GM12878 (cell line): Measurements from ENCODE around the gene PIWIL1. TPM values are rescaled to one million over a fixed set of nuclear protein-coding genes. Genes with fewer than 3 reads are reported as not detected.

Experiments used
- ATAC-seq: fragments of 200-7000 bp; cut with Tn5 transposase; 3 replicates; pipeline ENCODE4 v1.9.1; 2020; ENCODE audit warnings: mild to moderate bottlenecking, moderate library complexity
- BruUV-seq: library from RNA; stranded (reverse); fragments of 400-500 nt; replicated peaks from 2 replicates; lab custom pipeline; 2021; lab: Mats Ljungman, UMichigan
- CTCF ChIA-PET: fragments of 300-600 bp; sonication (Branson Sonifier 250); formaldehyde crosslinking; extraction: SDS; loops from one replicate; lab custom pipeline; 2021; ENCODE audit warnings: inconsistent platforms; lab: Yijun Ruan, JAX
- POLR2A ChIA-PET: fragments of 350-600 bp; formaldehyde crosslinking; extraction: SDS; loops from one replicate; lab custom pipeline; 2021; ENCODE audit warnings: inconsistent platforms; lab: Charles Lee
- RAD21 ChIA-PET: fragments of 300-600 bp; sonication (Branson Sonifier 250); formaldehyde crosslinking; loops from one replicate; lab custom pipeline; 2023; ENCODE audit warnings: antibody characterized with exemption; ENCODE audit not compliant: unreplicated experiment; lab: Charles Lee
- SMC1A ChIA-PET: fragments of 300-600 bp; sonication (Branson Sonifier 250); formaldehyde crosslinking; loops from one replicate; lab custom pipeline; 2023; ENCODE audit not compliant: unreplicated experiment, uncharacterized antibody; lab: Charles Lee
- DNase-seq: peaks from one replicate; pipeline ENCODE4 v3.0.0-alpha.2; 2011; ENCODE audit warnings: low read depth, low spot score
- FAIRE-seq: peaks from 3 replicates; lab custom pipeline; 2011; peaks lifted over from hg19 to GRCh38; lab: Jason Lieb, UNC
- H2AFZ ChIP-seq: 2 replicates; pipeline ENCODE4 v1.6.0; 2011; ENCODE audit warnings: low read depth, low read length, control low read depth; ENCODE audit not compliant: control insufficient read depth
- H3K27ac ChIP-seq: 2 replicates; pipeline ENCODE4 v1.5.1; 2011; ENCODE audit warnings: control low read depth; ENCODE audit not compliant: control insufficient read depth, insufficient read depth
- H3K27me3 ChIP-seq, 2 experiments: replicated peaks in 1 of 2; 2 replicates each; pipeline versions ENCODE4 v1.6.0 to v1.6.1; 2011; ENCODE audit warnings: low read length in 1 of 2; ENCODE audit not compliant: control insufficient read depth in 2 of 2, insufficient read depth in 2 of 2
- H3K36me3 ChIP-seq, 2 experiments: 2 replicates each; pipeline ENCODE4 v1.5.1; 2011; ENCODE audit warnings: low read length in 1 of 2; ENCODE audit not compliant: control insufficient read depth in 2 of 2, insufficient read depth in 2 of 2
- H3K4me1 ChIP-seq: 2 replicates; pipeline ENCODE4 v1.6.1; 2011; ENCODE audit warnings: mild to moderate bottlenecking, low read length, moderate library complexity, mixed read lengths; ENCODE audit not compliant: control insufficient read depth, insufficient read depth
- H3K4me2 ChIP-seq: 2 replicates; pipeline ENCODE4 v1.6.0; 2011; ENCODE audit warnings: control low read depth; ENCODE audit not compliant: control insufficient read depth, insufficient read depth
- H3K4me3 ChIP-seq: fragments of 200-600 bp; sonication (generic); 2 replicates; pipeline ENCODE4 v1.5.1; 2016
- H3K79me2 ChIP-seq: 2 replicates; pipeline ENCODE4 v1.6.0; 2011; ENCODE audit warnings: low read length; ENCODE audit not compliant: control insufficient read depth, insufficient read depth
- H3K9ac ChIP-seq: 2 replicates; pipeline ENCODE4 v1.8.0; 2011; ENCODE audit warnings: low read length, control low read depth, mixed read lengths; ENCODE audit not compliant: control insufficient read depth, insufficient read depth
- H3K9me3 ChIP-seq: replicated peaks from 3 replicates; pipeline ENCODE4 v1.5.1; 2011; ENCODE audit warnings: mild to moderate bottlenecking, low read length; ENCODE audit not compliant: control insufficient read depth, insufficient read depth
- H4K20me1 ChIP-seq: 2 replicates; pipeline ENCODE4 v1.6.0; 2011; ENCODE audit not compliant: control insufficient read depth, insufficient read depth
- BRCA1 ChIP-seq: IDR thresholded peaks from 2 replicates; pipeline ENCODE4 v1.6.1; 2011; ENCODE audit warnings: low read depth, low read length, improper control_type of control experiment
- CTCF ChIP-seq, 3 experiments: IDR thresholded peaks in 2 of 3; conservative IDR thresholded peaks in 1 of 3; 2 replicates each; pipeline ENCODE4 v1.5.1; 2011; ENCODE audit warnings: low read depth in 3 of 3, low read length in 3 of 3, mild to moderate bottlenecking in 3 of 3, control low read depth in 2 of 3, moderate library complexity in 2 of 3, inconsistent platforms in 1 of 3, mixed read lengths in 1 of 3; ENCODE audit not compliant: control insufficient read depth in 2 of 3, insufficient read depth in 1 of 3; ENCODE audit errors: extremely low read depth in 1 of 3
- EP300 ChIP-seq, 2 experiments: fragments of 150-350 bp in 1 of 2; IDR thresholded peaks; 2 replicates each; pipeline ENCODE4 v1.6.1; 2011 to 2012; ENCODE audit warnings: low read depth in 2 of 2, low read length in 2 of 2, borderline replicate concordance in 1 of 2, improper control_type of control experiment in 1 of 2, inconsistent platforms in 1 of 2; ENCODE audit not compliant: control insufficient read depth in 1 of 2
- FOS ChIP-seq: IDR thresholded peaks from 3 replicates; pipeline ENCODE4 v1.6.1; 2011; ENCODE audit warnings: borderline replicate concordance; ENCODE audit not compliant: insufficient read length; ENCODE audit errors: extremely low read depth
- MEF2B ChIP-seq: fragments of 450-650 bp; IDR thresholded peaks from 2 replicates; pipeline ENCODE4 v1.6.1; 2018; ENCODE audit warnings: mild to moderate bottlenecking, moderate library complexity; ENCODE audit not compliant: partially characterized antibody, poor library complexity, severe bottlenecking
- MTA3 ChIP-seq: IDR thresholded peaks from 2 replicates; pipeline ENCODE4 v1.6.1; 2012; ENCODE audit warnings: low read length, inconsistent platforms, borderline replicate concordance
- RB1 ChIP-seq: fragments of 450-650 bp; formaldehyde crosslinking; IDR thresholded peaks from 2 replicates; pipeline ENCODE4 v1.6.1; 2017; ENCODE audit warnings: mild to moderate bottlenecking, borderline replicate concordance
- YY1 ChIP-seq: IDR thresholded peaks from 2 replicates; pipeline ENCODE4 v1.6.1; 2011; ENCODE audit warnings: low read depth, mild to moderate bottlenecking, low read length
- WGBS: methylation state at CpG from one replicate; pipeline ENCODE4 v1.1.6; 2016; ENCODE audit warnings: low lambda C conversion rate; ENCODE audit not compliant: insufficient replicate concordance, insufficient coverage; ENCODE audit errors: missing lambda C conversion rate; 5-methylcytosine and 5-hydroxymethylcytosine counted together
- in situ Hi-C: fragments of 300-500 bp; cut with MboI; formaldehyde crosslinking; loops from 9 replicates; pipeline ENCODE4 v1.14.3; 2018; ENCODE audit warnings: mixed read lengths
- intact Hi-C: fragments of 100-400 bp; cut with micrococcal nuclease; formaldehyde crosslinking; loops from one replicate; pipeline ENCODE4 v1.14.2; 2022; ENCODE audit not compliant: unreplicated experiment
- polyA plus RNA-seq, 11 experiments: library from polyadenylated mRNA; depleted of rRNA in 4 of 11; unstranded in 6 of 11; stranded (reverse) in 5 of 11; fragments of >200 nt; fragmentation: Nextera tagmentation in 4 of 11; fragmentation: Illumina TruSeq in 1 of 11; extraction: Ambion mirVana in 4 of 11; extraction: Trizol in 1 of 11; gene quantifications; 1 replicate in 1 of 11; 2 replicates in 10 of 11; pipeline versions ENCODE4 v1.2.1 to v1.2.3, GENCODE V29; 2011 to 2016; ENCODE audit warnings: inconsistent platforms in 2 of 11, missing spikeins in 2 of 11, low read depth in 1 of 11
- total RNA-seq, 4 experiments: library from RNA; depleted of rRNA in 3 of 4; stranded (reverse); fragments of >200 nt in 3 of 4; fragmentation: Illumina TruSeq in 1 of 4; extraction: Trizol in 1 of 4; gene quantifications; 2 replicates each; pipeline versions ENCODE4 v1.2.1 to v1.2.3, GENCODE V29; 2013 to 2021

The PIWIL1 gene
- total and polyA plus RNA-seq, 10 of the 15 experiments (the other 5 are each of a cell fraction or from before 2014, with no cell fraction given): not detected

- BruUV-seq: no TSS peak
- H2AFZ ChIP-seq: no peak overlapping the region
- no peak overlapping the region for H3K27ac ChIP-seq
- SMC1A ChIA-PET: no interaction called here
- POLR2A ChIA-PET: no interaction called here
- no peaks in the 10 kb centered on the region for H3K27me3 ChIP-seq
- CTCF ChIA-PET: no interaction called here
- no peaks in the 10 kb centered on the region for H3K79me2 ChIP-seq
- TF ChIP-seq MTA3 (no peak), FOS (no peak), EP300 (IDR thresholded peaks at IDR 0.05; ENCODE audit: borderline replicate concordance in 1 of 2, control insufficient read depth in 1 of 2, low read depth in 2 of 2, low read length in 2 of 2) (no peak), CTCF (IDR thresholded peaks at IDR 0.05 in 2 of 3, conservative IDR thresholded peaks at IDR 0.05 in 1 of 3; ENCODE audit: control insufficient read depth in 2 of 3, extremely low read depth in 1 of 3, insufficient read depth in 1 of 3, low read depth in 3 of 3, low read length in 3 of 3) (no peak), BRCA1 (no peak), YY1 (no peak), MEF2B (no peak), RB1 (no peak)
- H3K4me3 ChIP-seq: no peak overlapping the region
- no peak overlapping the region for H3K4me2 ChIP-seq
- H4K20me1 ChIP-seq: no peaks in the 10 kb centered on the region
- no peaks in the 10 kb centered on the region for H3K4me1 ChIP-seq
- no peaks in the 10 kb centered on the region for H3K36me3 ChIP-seq
- DNase-seq (no peak), FAIRE-seq (no peak), ATAC-seq (no peak)
- RAD21 ChIA-PET: no interaction called here
- no peak overlapping the region for H3K9ac ChIP-seq
- in situ Hi-C loops: loop anchor here (5.0 kb wide), 1 partner anchor 284 kb away; no protein-coding TSS in a partner anchor
- intact Hi-C loops: no loop called here
- H3K9me3 ChIP-seq: no peaks in the 10 kb centered on the region
- 24% methylated on average over 14 of the region's 14 CpGs for WGBS
Observed at GRCh38 chr12:130331146-130331545, 6.5 kb upstream of the PIWIL1 start.
